H9 (cell line): ENCODE measurements around the gene NCBP3. TPM values are rescaled to one million over a fixed set of nuclear protein-coding genes. Genes with fewer than 3 reads are reported as not detected.

ENCODE experiments used
- DNase-seq: peaks from one replicate; pipeline ENCODE4 v3.0.0-alpha.2; 2017
- H2AFZ ChIP-seq: one replicate; pipeline ENCODE4 v1.6.1; 2013; ENCODE audit warnings: mild to moderate bottlenecking, low read length, control low read depth, moderate library complexity
- H2AK5ac ChIP-seq: 2 replicates; pipeline ENCODE4 v1.6.1; 2013; ENCODE audit warnings: low read length, control low read depth, mixed read lengths; ENCODE audit not compliant: insufficient read length
- H2BK120ac ChIP-seq: one replicate; pipeline ENCODE4 v1.6.1; 2013; ENCODE audit warnings: low read depth, mild to moderate bottlenecking, low read length, control low read depth, inconsistent platforms; ENCODE audit not compliant: poor library complexity, severe bottlenecking
- H2BK12ac ChIP-seq: 2 replicates; pipeline ENCODE4 v1.6.1; 2013; ENCODE audit warnings: low read length, control low read depth, mixed read lengths, low read depth; ENCODE audit not compliant: insufficient read length
- H2BK15ac ChIP-seq: 2 replicates; pipeline ENCODE4 v1.6.1; 2013; ENCODE audit warnings: low read depth, low read length, control low read depth
- H2BK20ac ChIP-seq: one replicate; pipeline ENCODE4 v1.6.1; 2013; ENCODE audit warnings: low read depth, mild to moderate bottlenecking, low read length, control low read depth, inconsistent platforms; ENCODE audit not compliant: poor library complexity, severe bottlenecking
- H2BK5ac ChIP-seq: 2 replicates; pipeline ENCODE4 v1.6.1; 2013; ENCODE audit warnings: low read length, control low read depth, mixed read lengths; ENCODE audit not compliant: insufficient read length
- H3K14ac ChIP-seq: 2 replicates; pipeline ENCODE4 v1.6.1; 2013; ENCODE audit warnings: low read length, control low read depth; ENCODE audit not compliant: insufficient read depth
- H3K18ac ChIP-seq: 2 replicates; pipeline ENCODE4 v1.6.1; 2013; ENCODE audit warnings: low read depth, mild to moderate bottlenecking, mixed read lengths, low read length, control low read depth; ENCODE audit not compliant: insufficient read length
- H3K23ac ChIP-seq: 2 replicates; pipeline ENCODE4 v1.6.1; 2013; ENCODE audit warnings: low read length, control low read depth, mixed read lengths, low read depth; ENCODE audit not compliant: insufficient read length
- H3K23me2 ChIP-seq: 2 replicates; pipeline ENCODE4 v1.6.1; 2013; ENCODE audit warnings: low read depth, mild to moderate bottlenecking, mixed read lengths, low read length, control low read depth; ENCODE audit not compliant: insufficient read length, poor library complexity, severe bottlenecking
- H3K27ac ChIP-seq: 2 replicates; pipeline ENCODE4 v1.5.1; 2013; ENCODE audit warnings: low read length, control low read depth, mixed read lengths, low read depth; ENCODE audit not compliant: insufficient read length
- H3K27me3 ChIP-seq: 2 replicates; pipeline ENCODE4 v1.6.1; 2013; ENCODE audit warnings: low read length, control low read depth, inconsistent platforms; ENCODE audit not compliant: insufficient read depth
- H3K4ac ChIP-seq: 2 replicates; pipeline ENCODE4 v1.6.1; 2013; ENCODE audit warnings: low read depth, mild to moderate bottlenecking, control low read depth, inconsistent platforms, low read length, moderate library complexity
- H3K4me1 ChIP-seq: 2 replicates; pipeline ENCODE4 v1.6.1; 2013; ENCODE audit warnings: low read length, control low read depth, inconsistent platforms; ENCODE audit not compliant: insufficient read depth
- H3K4me2 ChIP-seq: 2 replicates; pipeline ENCODE4 v1.6.1; 2013; ENCODE audit warnings: low read length, control low read depth, mixed read lengths; ENCODE audit not compliant: insufficient read length, insufficient read depth
- H3K56ac ChIP-seq: 2 replicates; pipeline ENCODE4 v1.6.1; 2013; ENCODE audit warnings: low read depth, mild to moderate bottlenecking, mixed read lengths, low read length, control low read depth; ENCODE audit not compliant: insufficient read length
- H3K79me1 ChIP-seq: 2 replicates; pipeline ENCODE4 v1.6.1; 2013; ENCODE audit warnings: low read depth, mild to moderate bottlenecking, moderate library complexity, low read length, control low read depth, inconsistent platforms; ENCODE audit not compliant: insufficient read depth, poor library complexity, severe bottlenecking
- H3K79me2 ChIP-seq: 2 replicates; pipeline ENCODE4 v1.6.1; 2013; ENCODE audit warnings: low read length, control low read depth, inconsistent platforms; ENCODE audit not compliant: insufficient read depth
- H3K9ac ChIP-seq: 2 replicates; pipeline ENCODE4 v1.6.1; 2013; ENCODE audit warnings: low read length, control low read depth, mixed read lengths; ENCODE audit not compliant: insufficient read length; ENCODE audit errors: extremely low read depth
- H3K9me3 ChIP-seq: one replicate; pipeline ENCODE4 v1.6.1; 2013; ENCODE audit warnings: low read depth, low read length, inconsistent platforms; ENCODE audit not compliant: control insufficient read depth
- H3T11ph ChIP-seq: one replicate; pipeline ENCODE4 v1.6.1; 2013; ENCODE audit warnings: mild to moderate bottlenecking, low read length, control low read depth, inconsistent platforms
- H4K20me1 ChIP-seq: one replicate; pipeline ENCODE4 v1.6.1; 2013; ENCODE audit not compliant: control insufficient read depth, insufficient read length, insufficient read depth
- H4K5ac ChIP-seq: 2 replicates; pipeline ENCODE4 v1.6.1; 2013; ENCODE audit warnings: low read depth, mild to moderate bottlenecking, mixed read lengths, low read length, control low read depth; ENCODE audit not compliant: insufficient read length
- H4K8ac ChIP-seq: replicated peaks from 2 replicates; pipeline ENCODE4 v1.6.1; 2013; ENCODE audit warnings: low read length, control low read depth, mixed read lengths, low read depth; ENCODE audit not compliant: insufficient read length
- H4K91ac ChIP-seq: 2 replicates; pipeline ENCODE4 v1.6.1; 2013; ENCODE audit warnings: low read depth, mild to moderate bottlenecking, moderate library complexity, mixed read lengths, low read length, control low read depth; ENCODE audit not compliant: insufficient read length
- H3K27ac Mint-ChIP-seq, 3 experiments: 2 replicates in 2 of 3; 3 replicates in 1 of 3; pipeline ENCODE4 v1.8.0; 2020 to 2021; ENCODE audit warnings: mixed read lengths in 3 of 3, mild to moderate bottlenecking in 1 of 3, moderate library complexity in 1 of 3
- H3K27me3 Mint-ChIP-seq: 2 replicates; pipeline ENCODE4 v1.8.0; 2021; ENCODE audit warnings: low read depth, mild to moderate bottlenecking, moderate library complexity, mixed read lengths
- H3K36me3 Mint-ChIP-seq, 3 experiments: 2 replicates in 2 of 3; 3 replicates in 1 of 3; pipeline ENCODE4 v1.8.0; 2020 to 2021; ENCODE audit warnings: low read depth in 3 of 3, mixed read lengths in 3 of 3; ENCODE audit not compliant: insufficient read depth in 1 of 3
- H3K4me1 Mint-ChIP-seq, 2 experiments: 2 replicates each; pipeline ENCODE4 v1.8.0; 2020; ENCODE audit warnings: mixed read lengths in 2 of 2
- H3K4me3 Mint-ChIP-seq, 2 experiments: 2 replicates in 1 of 2; 3 replicates in 1 of 2; pipeline ENCODE4 v1.8.0; 2020 to 2021; ENCODE audit warnings: mild to moderate bottlenecking in 2 of 2, mixed read lengths in 2 of 2, moderate library complexity in 1 of 2
- H3K9me3 Mint-ChIP-seq, 2 experiments: 2 replicates in 1 of 2; 3 replicates in 1 of 2; pipeline ENCODE4 v1.8.0; 2020; ENCODE audit warnings: mild to moderate bottlenecking in 2 of 2, mixed read lengths in 2 of 2, moderate library complexity in 1 of 2
- CTCF ChIP-seq: fragments of 200-600 bp; sonication (generic); conservative IDR thresholded peaks from 3 replicates; pipeline ENCODE4 v1.8.0; 2021; ENCODE audit warnings: antibody characterized with exemption, mild to moderate bottlenecking
- WGBS: extraction: QIAGEN DNeasy Blood & Tissue Kit; methylation state at CpG from one replicate; pipeline ENCODE4 v1.1.7; 2013; ENCODE audit warnings: missing lambda C conversion rate, low lambda C conversion rate, mixed read lengths; ENCODE audit not compliant: insufficient read length; ENCODE audit errors: extremely low coverage; 5-methylcytosine and 5-hydroxymethylcytosine counted together
- total RNA-seq: library from RNA; stranded (reverse); gene quantifications from 2 replicates; pipeline ENCODE4 v1.2.1, GENCODE V29; 2021

The NCBP3 gene
- total RNA-seq, 1 experiment from 2014 or later, result 45.7 TPM

- no peak overlapping the region for H3K23ac ChIP-seq
- H3K79me1 ChIP-seq, result no peaks in the 10 kb centered on the region
- H3K18ac ChIP-seq, result peak overlapping the region; percentile 87
- H3K4ac ChIP-seq, result peak overlapping the region; percentile 52; the same call in 1 of the 2 replicates
- H3K36me3 Mint-ChIP-seq, result peaks cover 0 to 7% (median 0%) of the 10 kb centered on the region in 3 experiments; a peak in 3 of 7 replicates
- no peak overlapping the region for H3K4me2 ChIP-seq
- no peak overlapping the region for H2BK12ac ChIP-seq
- no peak overlapping the region for H3K27ac ChIP-seq
- H2BK120ac ChIP-seq, result peak overlapping the region; percentile 31
- H3K23me2 ChIP-seq, result peaks cover 6% of the 10 kb centered on the region
- H3K9ac ChIP-seq, result no peak overlapping the region
- H3K9me3 ChIP-seq, result no peaks in the 10 kb centered on the region
- peaks cover 2% of the 10 kb centered on the region; the same call in 1 of the 2 replicates for H3K4me1 ChIP-seq
- no peak overlapping the region for H3T11ph ChIP-seq
- WGBS, result no CpG with 5 or more reads among the region's 50 CpGs
- DNase-seq, result peak; percentile 92
- peak overlapping the region in 1 of 3 experiments; percentile 88; a peak in 2 of 7 replicates for H3K27ac Mint-ChIP-seq
- no peak for TF ChIP-seq CTCF
- H3K27me3 Mint-ChIP-seq, result peaks cover 9% of the 10 kb centered on the region
- H2BK20ac ChIP-seq, result no peak overlapping the region
- peaks cover 24 to 46% of the 10 kb centered on the region in 2 experiments for H3K4me1 Mint-ChIP-seq
- no peak overlapping the region for H2BK15ac ChIP-seq
- no peak overlapping the region for H2AFZ ChIP-seq
- no peak overlapping the region for H2AK5ac ChIP-seq
- H3K79me2 ChIP-seq, result no peaks in the 10 kb centered on the region
- H4K8ac ChIP-seq, result no peak overlapping the region
- H2BK5ac ChIP-seq, result no peak overlapping the region
- H4K5ac ChIP-seq, result no peak overlapping the region
- H3K14ac ChIP-seq, result peak overlapping the region; percentile 69
- H4K91ac ChIP-seq, result no peak overlapping the region
- no peaks in the 10 kb centered on the region for H3K27me3 ChIP-seq
- H3K4me3 Mint-ChIP-seq, result no peak overlapping the region; a peak in 1 of 5 replicates
- H3K56ac ChIP-seq, result no peak overlapping the region
- H3K9me3 Mint-ChIP-seq, result no peaks in the 10 kb centered on the region
- H4K20me1 ChIP-seq, result no peaks in the 10 kb centered on the region
Measured at GRCh38 chr17:3888343-3889171, 42.5 kb upstream of the NCBP3 start.
